ENCODE data around the gene ADARB1.

ADARB1 gene

DNA sequence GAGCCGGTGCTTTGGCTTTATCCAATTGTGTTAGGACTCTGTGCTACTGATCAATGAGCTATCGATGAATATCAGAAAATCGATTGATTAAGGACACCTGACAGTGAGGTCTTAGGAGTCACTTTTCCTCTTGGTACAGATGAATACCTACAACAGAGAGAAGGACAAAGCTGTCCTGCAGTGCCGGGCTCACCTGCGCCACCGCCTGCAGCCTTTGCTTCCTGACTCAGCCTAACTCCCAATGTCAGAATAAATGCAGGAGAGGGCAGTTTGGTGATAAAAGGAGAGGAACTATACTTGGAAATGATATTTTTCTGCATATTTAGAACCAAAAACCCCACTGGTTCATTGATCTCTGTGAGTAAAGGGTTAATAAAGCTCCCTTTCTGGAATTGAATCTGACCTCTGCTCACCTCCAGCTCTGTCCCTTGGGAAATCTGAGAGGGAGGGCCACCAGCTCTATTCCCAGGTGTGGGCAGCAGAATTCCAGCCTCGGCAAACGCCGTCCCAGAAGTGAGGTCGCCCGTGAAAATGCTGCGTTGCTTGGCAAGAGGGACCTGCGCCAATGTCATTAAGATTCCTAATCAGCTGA, 174.0 kb downstream of the ADARB1 start:
- DNase-seq (ENCODE audit: insufficient read length, low spot score) (no peak), FAIRE-seq (no peak)
- TF ChIP-seq, protein P1, sequence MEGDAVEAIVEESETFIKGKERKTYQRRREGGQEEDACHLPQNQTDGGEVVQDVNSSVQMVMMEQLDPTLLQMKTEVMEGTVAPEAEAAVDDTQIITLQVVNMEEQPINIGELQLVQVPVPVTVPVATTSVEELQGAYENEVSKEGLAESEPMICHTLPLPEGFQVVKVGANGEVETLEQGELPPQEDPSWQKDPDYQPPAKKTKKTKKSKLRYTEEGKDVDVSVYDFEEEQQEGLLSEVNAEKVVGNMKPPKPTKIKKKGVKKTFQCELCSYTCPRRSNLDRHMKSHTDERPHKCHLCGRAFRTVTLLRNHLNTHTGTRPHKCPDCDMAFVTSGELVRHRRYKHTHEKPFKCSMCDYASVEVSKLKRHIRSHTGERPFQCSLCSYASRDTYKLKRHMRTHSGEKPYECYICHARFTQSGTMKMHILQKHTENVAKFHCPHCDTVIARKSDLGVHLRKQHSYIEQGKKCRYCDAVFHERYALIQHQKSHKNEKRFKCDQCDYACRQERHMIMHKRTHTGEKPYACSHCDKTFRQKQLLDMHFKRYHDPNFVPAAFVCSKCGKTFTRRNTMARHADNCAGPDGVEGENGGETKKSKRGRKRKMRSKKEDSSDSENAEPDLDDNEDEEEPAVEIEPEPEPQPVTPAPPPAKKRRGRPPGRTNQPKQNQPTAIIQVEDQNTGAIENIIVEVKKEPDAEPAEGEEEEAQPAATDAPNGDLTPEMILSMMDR (IDR thresholded peaks at IDR 0.05; ENCODE audit: insufficient read depth, missing control alignments), result no peak

DNA sequence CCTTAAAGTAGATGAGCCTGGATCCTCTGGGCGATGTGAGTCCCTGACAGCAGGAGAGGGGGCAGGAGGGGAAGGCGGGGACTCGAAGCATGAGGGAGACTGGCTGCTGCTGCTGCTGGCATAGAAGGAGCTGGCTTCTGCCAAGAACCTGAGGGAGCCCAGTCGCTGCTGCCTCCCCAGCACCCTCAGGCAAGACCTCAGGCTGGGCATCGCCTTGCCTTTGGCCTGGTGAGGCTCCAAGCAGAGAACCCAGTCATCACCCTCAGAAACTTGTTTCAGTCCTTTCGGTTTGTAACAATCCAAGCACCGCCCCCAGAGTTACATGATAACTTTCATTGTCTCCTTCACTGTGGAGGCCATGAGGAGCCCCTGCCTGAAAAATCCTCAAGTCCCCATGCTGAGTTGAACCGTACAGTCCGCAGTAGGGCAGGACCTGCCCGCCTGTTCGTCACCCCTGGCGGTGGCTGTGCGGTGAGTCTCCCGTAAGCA, 174.6 kb downstream of the ADARB1 start:
- no peak for FAIRE-seq

DNA sequence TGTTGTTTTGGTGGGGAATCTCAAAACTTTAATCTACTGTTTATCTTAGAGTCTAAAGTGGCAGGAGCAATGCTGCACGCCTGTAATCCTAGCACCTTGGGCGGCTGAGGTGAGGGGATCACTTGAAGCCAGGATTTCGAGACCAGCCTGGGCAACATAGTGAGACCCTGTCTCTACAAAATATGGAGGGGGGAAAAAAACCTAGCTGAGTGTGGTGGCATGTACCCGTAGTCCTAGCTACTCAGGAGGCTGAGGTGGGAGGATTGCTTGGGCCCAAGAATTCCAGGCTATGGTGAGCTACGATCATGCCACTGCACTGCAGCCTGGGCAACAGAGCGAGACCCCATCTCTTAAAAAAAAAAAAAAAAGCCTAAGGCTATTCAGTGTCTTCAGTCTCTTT, 175.2 kb downstream of the ADARB1 start:
- TF ChIP-seq, protein P1 (IDR thresholded peaks at IDR 0.05; ENCODE audit: insufficient read depth, missing control alignments), result no peak
- no peak for DNase-seq (ENCODE audit: insufficient read length, low spot score)
- FAIRE-seq, result no peak

More for the DNA sequence above, 174.6 kb downstream of the ADARB1 start:
- TF ChIP-seq, protein P1 (IDR thresholded peaks at IDR 0.05; ENCODE audit: insufficient read depth, missing control alignments), result no peak
- peak; percentile 53 for DNase-seq (ENCODE audit: insufficient read length, low spot score)

DNA sequence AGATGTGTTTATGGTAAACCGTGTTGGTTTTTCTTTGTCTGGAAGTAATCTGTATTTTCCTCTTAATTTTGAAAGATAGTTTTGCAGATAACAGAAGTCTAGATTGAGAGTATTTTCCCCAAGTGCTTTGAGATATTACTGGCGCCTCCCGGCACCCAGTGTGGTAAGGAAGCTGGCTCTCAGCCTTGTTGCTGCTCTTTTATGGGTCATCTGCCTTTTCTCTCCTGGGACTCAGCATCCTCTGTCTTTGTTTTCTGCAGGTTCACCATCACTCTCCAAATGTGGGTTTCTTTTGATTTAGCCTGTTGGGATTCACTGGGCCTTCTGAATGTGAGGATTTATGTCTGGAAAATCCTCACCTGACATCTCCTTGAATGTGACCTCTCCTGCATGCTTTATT, 175.9 kb downstream of the ADARB1 start:
- DNase-seq (ENCODE audit: insufficient read length, low spot score) (no peak), FAIRE-seq (no peak)
- TF ChIP-seq, protein P1 (IDR thresholded peaks at IDR 0.05; ENCODE audit: insufficient read depth, missing control alignments), result no peak

DNA sequence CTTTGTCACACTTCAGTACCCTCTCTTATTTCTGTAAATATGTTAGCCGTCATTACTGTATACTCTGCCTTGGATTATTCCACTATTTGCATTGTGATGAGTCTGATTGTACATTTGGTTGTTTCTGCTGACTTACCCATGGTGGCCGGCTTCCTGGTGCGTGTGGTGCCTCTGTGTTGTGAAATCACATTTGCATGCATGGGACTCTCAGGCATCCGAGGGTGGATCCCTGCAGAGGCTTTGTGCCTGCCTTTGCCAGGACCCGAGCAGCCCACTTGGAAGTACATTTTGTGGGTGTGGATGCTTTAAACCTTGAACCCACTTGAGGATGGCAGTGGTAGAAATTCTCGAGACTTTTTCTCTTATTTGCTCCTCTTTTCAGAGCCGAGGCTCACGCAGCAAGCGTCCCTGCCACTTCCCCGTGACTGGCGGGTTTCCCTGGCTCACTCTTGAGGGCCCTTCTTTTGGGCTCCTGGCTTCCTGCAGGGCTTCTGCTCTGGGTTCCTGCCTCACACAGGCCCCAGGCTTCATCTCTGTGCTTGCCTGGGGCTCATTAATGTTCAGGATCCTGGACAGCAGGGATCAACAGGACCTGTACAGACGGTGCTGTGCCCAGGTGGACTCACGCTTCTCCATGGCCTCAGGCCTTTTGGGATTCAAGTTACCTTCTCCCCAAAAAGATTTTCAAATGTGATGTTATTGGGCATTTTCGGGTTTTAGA, 176.7 kb downstream of the ADARB1 start:
- DNase-seq (ENCODE audit: insufficient read length, low spot score) (no peak), FAIRE-seq (no peak)
- TF ChIP-seq, protein P1 (IDR thresholded peaks at IDR 0.05; ENCODE audit: insufficient read depth, missing control alignments), result no peak

DNA sequence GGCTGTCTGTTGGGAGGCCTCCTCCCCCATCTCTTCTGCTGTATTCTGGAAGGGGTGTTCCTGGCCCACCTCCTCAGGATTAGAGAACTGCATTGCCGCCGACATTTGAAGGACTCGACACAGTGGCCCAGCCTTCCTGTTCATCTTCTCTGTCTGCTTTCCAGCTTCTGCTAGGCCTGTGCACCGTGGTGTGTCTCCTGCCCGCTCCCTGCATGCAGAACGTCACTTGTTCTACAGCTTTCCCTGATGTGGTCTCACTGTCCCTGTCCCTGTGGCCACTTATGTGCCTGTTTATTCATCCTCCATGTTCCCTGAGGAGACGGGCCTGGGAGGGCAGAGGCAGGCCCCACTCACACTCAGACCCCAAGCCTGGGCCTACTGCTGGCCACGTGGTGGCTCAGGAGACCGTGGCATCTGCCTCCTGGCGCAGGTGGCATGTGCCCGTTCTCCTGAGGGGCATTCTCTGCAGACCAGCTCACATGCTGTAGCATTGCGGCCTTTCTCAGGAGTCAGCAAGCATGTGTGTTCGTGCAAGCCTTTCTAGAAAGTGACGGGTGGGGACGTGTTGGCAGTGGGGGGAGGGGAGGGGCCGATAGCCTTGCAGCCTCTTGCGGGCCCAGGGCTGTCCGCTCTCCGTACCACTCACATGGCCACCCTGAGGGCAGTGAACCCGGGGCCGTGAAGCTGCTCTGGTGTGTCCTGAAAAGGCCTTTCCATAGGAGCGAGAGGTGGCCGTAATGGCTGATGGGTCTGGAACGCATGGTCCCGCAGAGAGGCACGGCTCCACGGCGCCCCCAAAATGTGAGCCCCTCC, 177.5 kb downstream of the ADARB1 start:
- DNase-seq (ENCODE audit: insufficient read length, low spot score), result no peak
- TF ChIP-seq, protein P1 (IDR thresholded peaks at IDR 0.05; ENCODE audit: insufficient read depth, missing control alignments), result no peak
- FAIRE-seq, result no peak
